CD4-positive, alpha-beta memory T cell (primary cell): ENCODE results near the gene NXT1. TPM values are rescaled to one million over a fixed set of nuclear protein-coding genes. Genes with fewer than 3 reads are reported as not detected.

ENCODE experiments used
- CTCF ChIA-PET: fragments of 350-600 bp; sonication (Branson Sonifier 250); formaldehyde crosslinking; loops from one replicate; lab custom pipeline; 2021; ENCODE audit warnings: inconsistent platforms; ENCODE audit not compliant: partially characterized antibody; lab: Charles Lee
- POLR2A ChIA-PET: fragments of 350-600 bp; sonication (Branson Sonifier 250); formaldehyde crosslinking; loops from one replicate; lab custom pipeline; 2021; ENCODE audit not compliant: partially characterized antibody; lab: Charles Lee
- DNase-seq, 5 donors: peaks; one replicate each; pipeline versions ENCODE4 v3.0.0 to v3.0.0-alpha.2; 2020 to 2022; ENCODE audit warnings: mixed read lengths in 1 of 5
- H3K27ac ChIP-seq: one replicate; pipeline ENCODE4 v1.7.0; 2013; ENCODE audit warnings: low read depth, low read length
- H3K27me3 ChIP-seq: 2 replicates; pipeline ENCODE4 v1.7.0; 2013; ENCODE audit warnings: mild to moderate bottlenecking, low read length, moderate library complexity; ENCODE audit not compliant: insufficient read depth
- H3K36me3 ChIP-seq: 2 replicates; pipeline ENCODE4 v1.7.0; 2013; ENCODE audit warnings: mild to moderate bottlenecking, low read length, moderate library complexity; ENCODE audit not compliant: insufficient read depth
- H3K4me1 ChIP-seq: 2 replicates; pipeline ENCODE4 v1.7.0; 2013; ENCODE audit warnings: mild to moderate bottlenecking, low read length, moderate library complexity; ENCODE audit not compliant: insufficient read depth
- H3K4me3 ChIP-seq, 2 donors: one replicate each; pipeline ENCODE4 v1.7.0; 2013; ENCODE audit warnings: low read length in 2 of 2, mild to moderate bottlenecking in 1 of 2
- H3K9me3 ChIP-seq, 2 donors: one replicate each; pipeline ENCODE4 v1.7.0; 2013; ENCODE audit warnings: low read length in 2 of 2, control low read depth in 1 of 2; ENCODE audit not compliant: control insufficient read depth in 1 of 2
- H3K27ac Mint-ChIP-seq, 7 donors: one replicate each; pipeline ENCODE4 v1.8.0; 2020 to 2021; ENCODE audit warnings: mixed read lengths in 7 of 7, mild to moderate bottlenecking in 6 of 7, inconsistent platforms in 3 of 7, moderate library complexity in 3 of 7
- H3K27me3 Mint-ChIP-seq, 2 donors: one replicate each; pipeline ENCODE4 v1.8.0; 2020 to 2021; ENCODE audit warnings: mixed read lengths in 2 of 2
- H3K36me3 Mint-ChIP-seq, 2 donors: one replicate each; pipeline ENCODE4 v1.8.0; 2020 to 2021; ENCODE audit warnings: mixed read lengths in 2 of 2, inconsistent platforms in 1 of 2, mild to moderate bottlenecking in 1 of 2
- H3K4me1 Mint-ChIP-seq, 4 donors: one replicate each; pipeline ENCODE4 v1.8.0; 2020 to 2021; ENCODE audit warnings: mixed read lengths in 4 of 4, mild to moderate bottlenecking in 1 of 4
- H3K4me3 Mint-ChIP-seq, 8 donors: one replicate each; pipeline ENCODE4 v1.8.0; 2020 to 2021; ENCODE audit warnings: mixed read lengths in 8 of 8, mild to moderate bottlenecking in 7 of 8, moderate library complexity in 6 of 8, inconsistent platforms in 3 of 8
- H3K9me3 Mint-ChIP-seq, 8 donors: one replicate each; pipeline ENCODE4 v1.8.0; 2020 to 2021; ENCODE audit warnings: mixed read lengths in 8 of 8, mild to moderate bottlenecking in 5 of 8, inconsistent platforms in 3 of 8, moderate library complexity in 1 of 8
- intact Hi-C: fragments of 100-400 bp; cut with micrococcal nuclease; formaldehyde crosslinking; loops from one replicate; pipeline ENCODE4 v1.15.1; 2023
- polyA plus RNA-seq, 2 donors: library from polyadenylated mRNA; unstranded; fragments of 300-500 nt; fragmentation: Illumina TruSeq; gene quantifications; one replicate each; pipeline ENCODE4 v1.2.3, GENCODE V29; 2021
- total RNA-seq, 2 experiments: library from RNA; stranded (reverse); gene quantifications; one replicate each; pipeline ENCODE4 v1.2.3, GENCODE V29; 2021

NXT1 gene
- total and polyA plus RNA-seq, 4 experiments from 2014 or later: 21.5 to 102 (median 41.7) TPM

GRCh38 chr20:23358563-23358906 lies 7.9 kb downstream of the NXT1 start:
- Mint-ChIP-seq H3K4me3 (peak overlapping the region; percentile 69 to 97 (median 92)), H3K36me3 (peaks cover 0 to 30% of the 10 kb centered on the region in 2 donors), H3K9me3 (peaks cover 0 to 3% (median 0%) of the 10 kb centered on the region in 8 donors), H3K27me3 (no peaks in the 10 kb centered on the region), H3K4me1 (peaks cover 13 to 52% (median 24%) of the 10 kb centered on the region in 4 donors), H3K27ac (peak overlapping the region; percentile 94 to 100 (median 99))
- ChIA-PET CTCF (interaction anchor here (0.9 to 4.9 kb wide), 6 partner anchors 9 to 63 kb away, joined by 3 to 78 read pairs (median 10); partner anchors contain the start of genes NAPB and NXT1), POLR2A (interaction anchor here (0.7 to 4.8 kb wide), 4 partner anchors 8 to 1634 kb away, joined by 3 to 128 read pairs (median 26); partner anchors contain the start of genes NAPB and NXT1)
- Histone ChIP-seq H3K27ac (peak overlapping the region; percentile 95), H3K27me3 (no peaks in the 10 kb centered on the region), H3K36me3 (peaks cover 17% of the 10 kb centered on the region), H3K4me3 (peak overlapping the region in 1 of 2 donors; percentile 97), H3K4me1 (peaks cover 34% of the 10 kb centered on the region), H3K9me3 (no peaks in the 10 kb centered on the region)
- intact Hi-C loops: loop anchor here (1.0 kb wide), 1 partner anchor 8 kb away; the partner anchor contains the start of gene NXT1
- DNase-seq: no peak

GRCh38 chr20:23358923-23359593 lies 8.5 kb downstream of the NXT1 start:
- peaks cover 12% of the 10 kb centered on the region for H3K36me3 ChIP-seq
- Mint-ChIP-seq H3K4me3 (peak overlapping the region in 5 of 8 donors; percentile 69 to 97 (median 79)), H3K27me3 (no peaks in the 10 kb centered on the region), H3K36me3 (peaks cover 0 to 28% of the 10 kb centered on the region in 2 donors), H3K4me1 (peaks cover 18 to 57% (median 29%) of the 10 kb centered on the region in 4 donors), H3K27ac (peak overlapping the region; percentile 94 to 100 (median 99)), H3K9me3 (peaks cover 0 to 3% (median 0%) of the 10 kb centered on the region in 8 donors)
- intact Hi-C loops: loop anchor here (1.0 kb wide), 1 partner anchor 9 kb away; the partner anchor contains the start of gene NXT1
- CTCF ChIA-PET: interaction anchor here (1.2 to 4.9 kb wide), 4 partner anchors 9 to 63 kb away, joined by 3 to 78 read pairs (median 18); partner anchors contain the start of genes NAPB and NXT1
- H3K27me3 ChIP-seq: no peaks in the 10 kb centered on the region
- POLR2A ChIA-PET: interaction anchor here (0.7 to 4.8 kb wide), 3 partner anchors 9 to 1634 kb away, joined by 3 to 128 read pairs (median 48); partner anchors contain the start of genes NAPB and NXT1
- no peaks in the 10 kb centered on the region for H3K9me3 ChIP-seq
- no peak overlapping the region for H3K4me3 ChIP-seq
- H3K4me1 ChIP-seq: peaks cover 36% of the 10 kb centered on the region
- peak overlapping the region; percentile 95 for H3K27ac ChIP-seq
- no peak for DNase-seq

- Histone ChIP-seq H3K27ac (peak overlapping the region; percentile 90), H3K4me1 (peaks cover 37% of the 10 kb centered on the region), H3K4me3 (no peak overlapping the region), H3K9me3 (no peaks in the 10 kb centered on the region), H3K36me3 (no peaks in the 10 kb centered on the region), H3K27me3 (no peaks in the 10 kb centered on the region)
- Mint-ChIP-seq H3K36me3 (peaks cover 10 to 31% of the 10 kb centered on the region in 2 donors), H3K27me3 (no peaks in the 10 kb centered on the region), H3K4me3 (peak overlapping the region; percentile 84 to 93 (median 86)), H3K9me3 (peaks cover 0 to 3% (median 0%) of the 10 kb centered on the region in 8 donors), H3K27ac (peak overlapping the region; percentile 93 to 97 (median 96)), H3K4me1 (peaks cover 24 to 70% (median 42%) of the 10 kb centered on the region in 4 donors)
- ChIA-PET POLR2A (interaction anchor here (3.8 to 4.8 kb wide), 2 partner anchors 10 to 61 kb away, joined by 48 to 128 read pairs; partner anchors contain the start of genes NAPB and NXT1), CTCF (interaction anchor here (4.9 kb wide), 1 partner anchor 11 kb away, joined by 78 read pairs; the partner anchor contains the start of gene NXT1)
- DNase-seq: no peak
- intact Hi-C loops: no loop called here
Measured at GRCh38 chr20:23360531-23360930, 9.9 kb downstream of the NXT1 start.

- Histone ChIP-seq H3K36me3 (no peaks in the 10 kb centered on the region), H3K4me1 (peaks cover 42% of the 10 kb centered on the region), H3K27me3 (no peaks in the 10 kb centered on the region), H3K4me3 (peak overlapping the region; percentile 50 to 91), H3K27ac (peak overlapping the region; percentile 90), H3K9me3 (no peaks in the 10 kb centered on the region)
- H3K4me3 Mint-ChIP-seq: peak overlapping the region; percentile 84 to 93 (median 86)
- POLR2A ChIA-PET: interaction anchor here (1.0 to 4.8 kb wide), 3 partner anchors 9 to 60 kb away, joined by 5 to 128 read pairs (median 23); partner anchors contain the start of genes NAPB and NXT1
- H3K27me3 Mint-ChIP-seq: no peaks in the 10 kb centered on the region
- intact Hi-C loops: no loop called here
- CTCF ChIA-PET: interaction anchor here (0.9 to 4.9 kb wide), 3 partner anchors 9 to 57 kb away, joined by 3 to 78 read pairs (median 3); partner anchors contain the start of gene NXT1
- peaks cover 0 to 3% (median 0%) of the 10 kb centered on the region in 8 donors for H3K9me3 Mint-ChIP-seq
- H3K4me1 Mint-ChIP-seq: peaks cover 27 to 73% (median 45%) of the 10 kb centered on the region in 4 donors
- no peak for DNase-seq
- peak overlapping the region; percentile 93 to 97 (median 96) for H3K27ac Mint-ChIP-seq
- peaks cover 13 to 28% of the 10 kb centered on the region in 2 donors for H3K36me3 Mint-ChIP-seq
Measured at GRCh38 chr20:23361119-23361475, 10.5 kb downstream of the NXT1 start.

GRCh38 chr20:23361476-23362391 lies 11.1 kb downstream of the NXT1 start, which contains the start of gene GZF1:
TSS of gene GZF1 (plus strand) at chr20:23362182. CDS start at chr20:23364384, 2,202 bp downstream.
- Histone ChIP-seq H3K36me3 (no peaks in the 10 kb centered on the region), H3K27me3 (no peaks in the 10 kb centered on the region), H3K4me3 (peak within 1 kb of the TSS; percentile 50 to 91), H3K27ac (peak within 1 kb of the TSS; percentile 90), H3K4me1 (peaks cover 49% of the 10 kb centered on the region), H3K9me3 (no peaks in the 10 kb centered on the region)
- Mint-ChIP-seq H3K27ac (peak within 1 kb of the TSS; percentile 96 to 99 (median 97)), H3K9me3 (peaks cover 0 to 3% (median 0%) of the 10 kb centered on the region in 8 donors), H3K4me1 (peaks cover 33 to 79% (median 50%) of the 10 kb centered on the region in 4 donors), H3K27me3 (no peaks in the 10 kb centered on the region), H3K4me3 (peak within 1 kb of the TSS; percentile 86 to 99 (median 94)), H3K36me3 (peaks cover 13 to 34% of the 10 kb centered on the region in 2 donors)
- intact Hi-C loops: loop anchor here (1.0 to 2.0 kb wide), 2 partner anchors 13 to 60 kb away; partner anchors contain the start of gene NAPB
- CTCF ChIA-PET: interaction anchor here (0.9 to 4.9 kb wide), 3 partner anchors 9 to 57 kb away, joined by 3 to 78 read pairs (median 3); partner anchors contain the start of gene NXT1
- DNase-seq: peak; percentile 96 to 99 (median 98)
- POLR2A ChIA-PET: interaction anchor here (1.0 to 4.8 kb wide), 3 partner anchors 9 to 59 kb away, joined by 5 to 128 read pairs (median 23); partner anchors contain the start of genes NAPB and NXT1
